CD4-positive, alpha-beta T cell treated with Interleukin-17A for 1 hour (primary cell): ENCODE results near the gene SYNGR3.

Experiments used
- DNase-seq: peaks from one replicate; pipeline ENCODE4 v3.0.0-alpha.2; 2020

SYNGR3 gene

GRCh38 chr16:1978476-1979120 lies 11.2 kb upstream of the SYNGR3 start:
- DNase-seq: no peak

DNA sequence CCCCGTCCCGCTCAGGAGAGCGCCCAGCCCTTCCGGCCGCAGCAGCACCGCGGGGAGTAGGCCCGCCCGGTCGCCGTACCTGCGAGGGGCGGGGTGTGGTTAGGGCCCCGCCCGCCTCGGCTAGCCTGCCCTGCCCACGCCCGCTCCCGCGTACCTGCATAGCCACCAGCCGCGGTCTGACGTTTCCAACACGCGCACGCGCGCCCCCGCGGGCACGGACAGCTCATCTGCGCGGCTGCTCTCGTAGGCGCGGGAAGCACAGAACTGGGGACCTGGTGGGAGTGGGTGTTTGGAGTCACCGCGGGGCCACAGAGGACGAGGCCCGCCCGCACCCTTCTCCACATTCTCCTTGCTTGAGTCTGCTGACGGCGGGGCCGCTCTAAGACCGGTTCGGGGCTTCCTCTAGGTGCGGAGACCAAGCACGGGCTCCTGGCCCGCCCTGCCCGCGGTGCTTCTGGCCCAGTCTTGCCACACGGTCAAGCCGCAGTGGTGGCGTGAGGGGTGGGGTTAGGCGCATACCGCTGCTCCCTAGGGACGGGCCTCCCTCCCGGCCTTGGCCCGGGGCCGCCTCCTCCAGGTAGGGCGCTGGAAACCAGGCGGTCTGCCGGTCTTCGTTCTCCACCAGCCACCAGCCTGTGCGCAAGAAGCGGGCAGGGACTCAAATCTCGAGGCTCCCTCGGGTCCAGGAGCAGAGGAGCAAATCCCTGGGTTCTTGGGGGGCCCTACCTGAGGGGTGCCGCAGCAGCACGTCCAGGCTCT lies 10.3 kb upstream of the SYNGR3 start:
- DNase-seq: peak; percentile 46

DNA sequence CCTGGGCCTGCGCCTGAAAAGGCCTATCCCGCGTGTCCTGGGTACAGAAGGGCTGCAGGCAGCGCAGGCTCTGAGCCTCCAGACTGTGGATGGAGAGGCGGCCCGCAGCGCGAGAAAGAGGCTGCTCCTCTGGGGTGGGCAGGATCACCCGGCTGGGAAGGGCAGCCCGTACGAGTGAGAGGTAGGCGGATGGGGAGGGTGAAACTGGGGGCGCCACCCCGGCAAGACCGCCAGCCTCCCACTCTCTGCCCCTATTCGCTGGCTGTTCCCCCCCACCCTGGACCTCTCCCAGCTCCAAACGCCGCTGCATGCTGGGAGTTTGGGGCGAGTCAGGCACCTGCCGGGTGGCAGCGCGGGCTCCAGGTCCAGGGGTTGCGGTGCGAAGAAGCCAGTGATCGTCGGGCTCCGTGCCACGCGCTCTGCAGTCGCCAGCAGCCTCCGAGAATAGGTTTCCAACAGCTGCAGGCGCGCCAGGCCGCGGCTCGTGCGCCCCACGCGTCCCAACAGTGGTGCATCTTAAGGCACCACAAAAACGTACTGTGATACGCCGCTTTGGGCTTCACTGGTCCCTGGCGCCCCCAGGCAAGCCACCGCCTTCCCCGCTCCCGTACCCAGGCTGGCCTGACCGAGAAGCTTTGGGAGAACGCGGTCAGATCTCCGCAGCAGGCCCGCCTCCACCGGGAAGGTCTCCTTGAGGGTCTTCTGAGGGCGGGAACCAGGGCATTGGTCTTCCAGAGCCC lies 9.6 kb upstream of the SYNGR3 start:
- DNase-seq: no peak

DNA sequence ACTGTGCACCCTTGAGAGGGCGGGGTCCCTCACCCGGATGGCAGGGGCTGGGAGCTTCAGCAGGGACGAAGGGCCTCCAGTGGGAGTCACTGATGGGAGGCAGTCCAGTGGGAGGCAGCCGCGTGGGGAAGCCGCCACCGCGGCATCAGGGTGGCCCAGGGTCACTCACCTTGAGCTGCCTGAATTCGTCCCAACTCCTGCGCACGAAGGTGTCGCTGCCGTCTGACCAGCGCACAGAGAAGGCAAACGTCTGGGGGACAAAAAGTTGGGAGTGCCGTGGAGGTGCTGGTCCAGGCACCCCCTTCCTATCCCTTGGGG lies 9.0 kb upstream of the SYNGR3 start:
- DNase-seq: no peak

GRCh38 chr16:1981398-1981836 lies 8.4 kb upstream of the SYNGR3 start, which contains the start of gene NOXO1:
TSS of gene NOXO1 (minus strand) at chr16:1981469. CDS start at chr16:1981179, 290 bp downstream.
- no peak for DNase-seq

- DNase-seq: no peak
Measured at GRCh38 chr16:1982013-1982433, 7.7 kb upstream of the SYNGR3 start.

DNA sequence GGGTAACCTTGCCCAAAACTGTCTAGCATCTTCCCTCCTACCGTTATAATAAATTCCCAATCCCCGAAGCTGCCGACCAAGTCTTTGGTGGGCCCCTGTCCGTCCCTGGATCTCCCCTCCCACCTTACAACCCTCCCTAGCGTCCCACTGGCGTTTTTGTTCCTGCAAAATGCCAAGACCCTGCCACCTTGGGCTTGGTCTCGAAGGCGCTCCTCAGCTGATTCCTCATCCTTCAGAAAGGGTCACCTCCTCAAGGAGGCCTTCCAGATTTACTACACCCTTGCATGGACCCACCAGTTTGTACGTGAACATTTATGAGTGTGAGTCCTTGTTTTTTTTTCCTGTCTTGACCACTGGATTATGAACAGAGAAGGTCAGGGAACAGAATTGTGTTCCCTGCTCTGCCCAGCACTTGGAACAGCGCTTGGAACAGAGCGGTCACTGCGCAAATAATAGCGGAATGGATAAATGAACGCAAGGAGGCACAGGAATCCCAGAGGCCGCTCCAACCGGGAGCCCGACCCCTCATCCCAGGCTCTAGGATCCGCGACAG lies 6.7 kb upstream of the SYNGR3 start:
- no peak for DNase-seq

- peak; percentile 80 for DNase-seq
Measured at GRCh38 chr16:1983544-1984346, 6.0 kb upstream of the SYNGR3 start, which contains the start of gene GFER. TSS of gene GFER (plus strand) at chr16:1984193. CDS start at chr16:1984219, 26 bp downstream.

GRCh38 chr16:1984347-1985225 lies 5.2 kb upstream of the SYNGR3 start:
- DNase-seq: no peak

DNA sequence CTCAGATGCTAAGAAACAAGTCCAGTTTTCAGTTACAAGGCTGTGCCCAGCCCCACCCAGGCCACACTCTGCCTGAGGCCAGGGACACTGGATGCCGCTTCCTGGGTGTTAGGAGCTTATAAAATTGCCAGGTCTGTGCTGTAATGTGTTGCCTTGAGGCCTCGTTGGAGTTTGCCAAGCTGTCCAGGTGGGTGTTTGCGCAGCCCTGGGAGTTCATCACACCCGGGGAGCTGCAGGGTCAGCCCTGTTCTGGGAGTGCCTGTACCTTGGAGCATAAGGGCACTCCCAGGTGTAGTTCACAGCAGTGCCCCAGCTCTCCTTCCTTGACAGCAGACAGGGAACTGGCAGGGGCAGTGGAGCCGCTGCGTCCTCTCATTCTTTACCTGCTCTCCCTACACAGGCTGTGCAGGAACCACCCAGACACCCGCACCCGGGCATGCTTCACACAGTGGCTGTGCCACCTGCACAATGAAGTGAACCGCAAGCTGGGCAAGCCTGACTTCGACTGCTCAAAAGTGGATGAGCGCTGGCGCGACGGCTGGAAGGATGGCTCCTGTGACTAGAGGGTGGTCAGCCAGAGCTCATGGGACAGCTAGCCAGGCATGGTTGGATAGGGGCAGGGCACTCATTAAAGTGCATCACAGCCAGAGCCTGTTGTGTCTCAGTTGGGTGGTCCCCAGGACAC lies 4.2 kb upstream of the SYNGR3 start:
- no peak for DNase-seq

DNA sequence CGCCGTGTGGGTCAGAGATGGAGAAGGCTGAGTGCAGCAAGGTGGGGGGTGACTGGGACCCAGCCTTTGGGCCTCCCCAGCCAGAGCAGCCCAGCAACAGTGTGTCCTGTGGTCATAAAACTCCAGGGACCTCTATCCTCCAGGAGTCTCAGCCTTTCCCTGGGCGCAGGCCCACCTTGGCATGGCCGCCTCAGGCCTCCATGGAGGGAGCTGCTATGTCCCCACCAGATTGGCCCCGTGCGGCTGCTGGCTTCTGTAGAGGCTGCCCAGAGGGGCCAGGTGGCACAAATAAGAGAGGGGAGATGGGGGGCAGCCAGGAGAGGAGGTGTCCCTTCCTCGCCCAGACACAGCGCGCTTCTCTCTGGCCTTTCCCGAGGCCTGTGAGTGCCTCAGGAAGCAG lies 2.6 kb upstream of the SYNGR3 start:
- DNase-seq: no peak

DNA sequence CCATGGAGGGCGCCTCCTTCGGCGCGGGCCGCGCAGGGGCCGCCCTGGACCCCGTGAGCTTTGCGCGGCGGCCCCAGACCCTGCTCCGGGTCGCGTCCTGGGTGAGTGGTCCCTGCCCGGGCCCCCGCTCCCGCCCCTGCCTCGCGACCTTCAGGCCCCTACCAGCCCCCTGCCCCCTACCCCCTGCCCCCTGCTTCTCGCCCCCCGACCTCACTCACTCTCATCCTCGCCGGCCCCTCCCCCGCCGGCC lies 256 bp downstream of the SYNGR3 start:
- DNase-seq: no peak

GRCh38 chr16:1990351-1991134 lies 773 bp downstream of the SYNGR3 start:
- peak; percentile 64 for DNase-seq

- DNase-seq: peak; percentile 76
Measured at GRCh38 chr16:1991135-1991551, 1.4 kb downstream of the SYNGR3 start.

- no peak for DNase-seq
Measured at GRCh38 chr16:1991588-1991947, 1.8 kb downstream of the SYNGR3 start.

GRCh38 chr16:1991948-1992703 lies 2.4 kb downstream of the SYNGR3 start:
- peak; percentile 98 for DNase-seq

GRCh38 chr16:1992704-1993317 lies 3.0 kb downstream of the SYNGR3 start:
- no peak for DNase-seq

DNA sequence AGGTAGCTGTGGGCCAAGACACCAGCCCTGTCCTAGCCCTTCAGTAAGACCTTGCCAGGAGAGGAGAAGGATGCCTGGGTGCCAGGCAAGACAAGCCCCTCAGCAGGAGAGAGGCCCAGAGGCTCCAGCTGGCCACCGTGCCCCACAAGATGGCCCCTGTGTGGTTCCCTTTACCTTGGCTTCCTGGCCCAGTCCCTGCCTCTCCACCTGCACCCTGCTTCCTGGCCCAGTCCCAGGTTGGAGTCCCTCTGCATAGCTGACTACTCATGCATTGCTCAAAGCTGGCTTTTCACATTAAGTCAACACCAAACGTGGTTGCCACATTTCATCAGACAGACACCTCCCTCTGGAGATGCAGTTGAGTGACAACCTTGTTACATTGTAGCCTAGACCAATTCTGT lies 4.0 kb downstream of the SYNGR3 start:
- peak; percentile 27 for DNase-seq
